Parathyroid adenoma (tissue), 2 donors: Measurements from ENCODE around the gene PTPRM.

ENCODE experiments used
- H2AFZ ChIP-seq: fragments of 300-600 bp; sonication (generic); one replicate; pipeline ENCODE4 v1.7.0; 2017; ENCODE audit warnings: antibody characterized with exemption, mild to moderate bottlenecking
- H3K27ac ChIP-seq: fragments of 300-600 bp; sonication (generic); one replicate; pipeline ENCODE4 v1.7.0; 2017
- H3K27me3 ChIP-seq: fragments of 300-600 bp; sonication (generic); one replicate; pipeline ENCODE4 v1.7.0; 2017; ENCODE audit warnings: low read length; ENCODE audit not compliant: control insufficient read depth, insufficient read depth
- H3K36me3 ChIP-seq: fragments of 300-600 bp; sonication (generic); one replicate; pipeline ENCODE4 v1.7.0; 2017; ENCODE audit warnings: low read length; ENCODE audit not compliant: control insufficient read depth, insufficient read depth
- H3K4me1 ChIP-seq: fragments of 300-600 bp; sonication (generic); one replicate; pipeline ENCODE4 v1.7.0; 2017; ENCODE audit warnings: control low read depth
- H3K4me2 ChIP-seq: fragments of 300-600 bp; sonication (generic); one replicate; pipeline ENCODE4 v1.7.0; 2017; ENCODE audit warnings: low read length
- H3K4me3 ChIP-seq: fragments of 300-600 bp; sonication (generic); one replicate; pipeline ENCODE4 v1.7.0; 2017; ENCODE audit warnings: low read depth, low read length
- H3K79me2 ChIP-seq: fragments of 300-600 bp; sonication (generic); one replicate; pipeline ENCODE4 v1.7.0; 2017; ENCODE audit warnings: control low read depth
- H3K9ac ChIP-seq: fragments of 300-600 bp; sonication (generic); one replicate; pipeline ENCODE4 v1.7.0; 2017; ENCODE audit warnings: mild to moderate bottlenecking
- H3K9me3 ChIP-seq: fragments of 300-600 bp; sonication (generic); one replicate; pipeline ENCODE4 v1.7.0; 2017; ENCODE audit warnings: low read length; ENCODE audit not compliant: control insufficient read depth
- CTCF ChIP-seq: fragments of 300-600 bp; sonication (generic); IDR thresholded peaks from one replicate; pipeline ENCODE4 v1.7.0; 2017; ENCODE audit warnings: antibody characterized with exemption, mild to moderate bottlenecking
- donor health status: primary hyperparathyroidism.

The PTPRM gene

GRCh38 chr18:8380006-8380405, 812.9 kb downstream of the PTPRM start:
- Histone ChIP-seq H2AFZ (no peak overlapping the region), H3K4me1 (no peaks in the 10 kb centered on the region), H3K36me3 (no peaks in the 10 kb centered on the region), H3K9me3 (no peaks in the 10 kb centered on the region), H3K4me3 (no peak overlapping the region), H3K9ac (no peak overlapping the region), H3K4me2 (no peak overlapping the region), H3K27ac (no peak overlapping the region), H3K27me3 (no peaks in the 10 kb centered on the region), H3K79me2 (no peaks in the 10 kb centered on the region)
- TF ChIP-seq CTCF, result no peak

- H3K4me3 ChIP-seq, result no peak overlapping the region
- no peaks in the 10 kb centered on the region for H3K27me3 ChIP-seq
- TF ChIP-seq CTCF, result no peak
- no peaks in the 10 kb centered on the region for H3K79me2 ChIP-seq
- no peaks in the 10 kb centered on the region for H3K36me3 ChIP-seq
- H3K9me3 ChIP-seq, result no peaks in the 10 kb centered on the region
- H3K4me2 ChIP-seq, result no peak overlapping the region
- H3K27ac ChIP-seq, result no peak overlapping the region
- no peak overlapping the region for H3K9ac ChIP-seq
- no peak overlapping the region for H2AFZ ChIP-seq
- no peaks in the 10 kb centered on the region for H3K4me1 ChIP-seq
Observed at GRCh38 chr18:8380926-8381325, 813.8 kb downstream of the PTPRM start.

GRCh38 chr18:8381821-8382459, 814.8 kb downstream of the PTPRM start:
- Histone ChIP-seq H3K9ac (no peak overlapping the region), H2AFZ (no peak overlapping the region), H3K4me1 (no peaks in the 10 kb centered on the region), H3K27ac (no peak overlapping the region), H3K27me3 (no peaks in the 10 kb centered on the region), H3K36me3 (no peaks in the 10 kb centered on the region), H3K9me3 (no peaks in the 10 kb centered on the region), H3K4me2 (no peak overlapping the region), H3K79me2 (no peaks in the 10 kb centered on the region), H3K4me3 (no peak overlapping the region)
- TF ChIP-seq CTCF, result no peak

GRCh38 chr18:8385400-8385799, 818.3 kb downstream of the PTPRM start:
- Histone ChIP-seq H2AFZ (no peak overlapping the region), H3K4me2 (no peak overlapping the region), H3K9me3 (no peaks in the 10 kb centered on the region), H3K4me1 (no peaks in the 10 kb centered on the region), H3K36me3 (no peaks in the 10 kb centered on the region), H3K27ac (no peak overlapping the region), H3K79me2 (no peaks in the 10 kb centered on the region), H3K9ac (no peak overlapping the region), H3K27me3 (no peaks in the 10 kb centered on the region), H3K4me3 (no peak overlapping the region)
- TF ChIP-seq CTCF, result no peak

GRCh38 chr18:8386669-8387380, 819.7 kb downstream of the PTPRM start:
- no peaks in the 10 kb centered on the region for H3K27me3 ChIP-seq
- no peak overlapping the region for H2AFZ ChIP-seq
- H3K4me1 ChIP-seq, result no peaks in the 10 kb centered on the region
- no peaks in the 10 kb centered on the region for H3K79me2 ChIP-seq
- TF ChIP-seq CTCF, result no peak
- no peak overlapping the region for H3K9ac ChIP-seq
- no peak overlapping the region for H3K4me3 ChIP-seq
- no peak overlapping the region for H3K27ac ChIP-seq
- H3K9me3 ChIP-seq, result no peaks in the 10 kb centered on the region
- no peak overlapping the region for H3K4me2 ChIP-seq
- H3K36me3 ChIP-seq, result no peaks in the 10 kb centered on the region
